ENCODE results near the gene WLS.

The WLS gene

GRCh38 chr1:68199603-68200002 lies 32.7 kb downstream of the WLS start:
- Mint-ChIP-seq H3K9me3 (no peaks in the 10 kb centered on the region), H3K27me3 (ENCODE audit: low read depth) (no peaks in the 10 kb centered on the region), H3K4me1 (ENCODE audit: low read depth) (no peaks in the 10 kb centered on the region), H3K27ac (no peak overlapping the region), H3K4me3 (no peak overlapping the region), H3K36me3 (ENCODE audit: low read depth) (no peaks in the 10 kb centered on the region)
- no peak for DNase-seq (ENCODE audit: low spot score)

GRCh38 chr1:68198752-68199151 lies 33.6 kb downstream of the WLS start:
- no peaks in the 10 kb centered on the region for H3K4me1 Mint-ChIP-seq (ENCODE audit: low read depth)
- no peaks in the 10 kb centered on the region for H3K9me3 Mint-ChIP-seq
- H3K36me3 Mint-ChIP-seq (ENCODE audit: low read depth), result no peaks in the 10 kb centered on the region
- no peak overlapping the region for H3K27ac Mint-ChIP-seq
- no peak for DNase-seq (ENCODE audit: low spot score)
- no peaks in the 10 kb centered on the region for H3K27me3 Mint-ChIP-seq (ENCODE audit: low read depth)
- no peak overlapping the region for H3K4me3 Mint-ChIP-seq

GRCh38 chr1:68197891-68198290 lies 34.4 kb downstream of the WLS start:
- no peak overlapping the region for H3K4me3 Mint-ChIP-seq
- no peaks in the 10 kb centered on the region for H3K9me3 Mint-ChIP-seq
- H3K4me1 Mint-ChIP-seq (ENCODE audit: low read depth), result no peaks in the 10 kb centered on the region
- no peaks in the 10 kb centered on the region for H3K36me3 Mint-ChIP-seq (ENCODE audit: low read depth)
- no peak overlapping the region for H3K27ac Mint-ChIP-seq
- no peaks in the 10 kb centered on the region for H3K27me3 Mint-ChIP-seq (ENCODE audit: low read depth)
- DNase-seq (ENCODE audit: low spot score), result no peak

GRCh38 chr1:68197461-68197860 lies 34.9 kb downstream of the WLS start:
- H3K4me3 Mint-ChIP-seq, result no peak overlapping the region
- no peak overlapping the region for H3K27ac Mint-ChIP-seq
- no peaks in the 10 kb centered on the region for H3K4me1 Mint-ChIP-seq (ENCODE audit: low read depth)
- DNase-seq (ENCODE audit: low spot score), result no peak
- H3K27me3 Mint-ChIP-seq (ENCODE audit: low read depth), result no peaks in the 10 kb centered on the region
- H3K36me3 Mint-ChIP-seq (ENCODE audit: low read depth), result no peaks in the 10 kb centered on the region
- no peaks in the 10 kb centered on the region for H3K9me3 Mint-ChIP-seq

GRCh38 chr1:68196676-68197075 lies 35.6 kb downstream of the WLS start:
- no peaks in the 10 kb centered on the region for H3K4me1 Mint-ChIP-seq (ENCODE audit: low read depth)
- H3K4me3 Mint-ChIP-seq, result no peak overlapping the region
- H3K9me3 Mint-ChIP-seq, result no peaks in the 10 kb centered on the region
- no peak for DNase-seq (ENCODE audit: low spot score)
- H3K27me3 Mint-ChIP-seq (ENCODE audit: low read depth), result no peaks in the 10 kb centered on the region
- no peaks in the 10 kb centered on the region for H3K36me3 Mint-ChIP-seq (ENCODE audit: low read depth)
- no peak overlapping the region for H3K27ac Mint-ChIP-seq

GRCh38 chr1:68191717-68192116 lies 40.6 kb downstream of the WLS start:
- no peaks in the 10 kb centered on the region for H3K9me3 Mint-ChIP-seq
- no peak for DNase-seq (ENCODE audit: low spot score)
- no peaks in the 10 kb centered on the region for H3K36me3 Mint-ChIP-seq (ENCODE audit: low read depth)
- no peak overlapping the region for H3K4me3 Mint-ChIP-seq
- H3K27ac Mint-ChIP-seq, result no peak overlapping the region
- no peaks in the 10 kb centered on the region for H3K4me1 Mint-ChIP-seq (ENCODE audit: low read depth)
- H3K27me3 Mint-ChIP-seq (ENCODE audit: low read depth), result no peaks in the 10 kb centered on the region

- no peaks in the 10 kb centered on the region for H3K9me3 Mint-ChIP-seq
- H3K4me1 Mint-ChIP-seq (ENCODE audit: low read depth), result no peaks in the 10 kb centered on the region
- H3K4me3 Mint-ChIP-seq, result no peak overlapping the region
- H3K36me3 Mint-ChIP-seq (ENCODE audit: low read depth), result no peaks in the 10 kb centered on the region
- no peak for DNase-seq (ENCODE audit: low spot score)
- H3K27ac Mint-ChIP-seq, result no peak overlapping the region
- no peaks in the 10 kb centered on the region for H3K27me3 Mint-ChIP-seq (ENCODE audit: low read depth)
Measured at GRCh38 chr1:68188644-68189340, 43.5 kb downstream of the WLS start.

GRCh38 chr1:68188060-68188538 lies 44.2 kb downstream of the WLS start:
- H3K36me3 Mint-ChIP-seq (ENCODE audit: low read depth), result no peaks in the 10 kb centered on the region
- H3K4me3 Mint-ChIP-seq, result no peak overlapping the region
- no peak for DNase-seq (ENCODE audit: low spot score)
- H3K9me3 Mint-ChIP-seq, result no peaks in the 10 kb centered on the region
- no peaks in the 10 kb centered on the region for H3K4me1 Mint-ChIP-seq (ENCODE audit: low read depth)
- H3K27ac Mint-ChIP-seq, result no peak overlapping the region
- no peaks in the 10 kb centered on the region for H3K27me3 Mint-ChIP-seq (ENCODE audit: low read depth)

GRCh38 chr1:68185743-68186142 lies 46.6 kb downstream of the WLS start:
- Mint-ChIP-seq H3K27me3 (ENCODE audit: low read depth) (no peaks in the 10 kb centered on the region), H3K9me3 (no peaks in the 10 kb centered on the region), H3K4me3 (no peak overlapping the region), H3K27ac (no peak overlapping the region), H3K36me3 (ENCODE audit: low read depth) (no peaks in the 10 kb centered on the region), H3K4me1 (ENCODE audit: low read depth) (no peaks in the 10 kb centered on the region)
- DNase-seq (ENCODE audit: low spot score), result no peak

GRCh38 chr1:68183895-68184294 lies 48.4 kb downstream of the WLS start:
- no peaks in the 10 kb centered on the region for H3K9me3 Mint-ChIP-seq
- H3K4me1 Mint-ChIP-seq (ENCODE audit: low read depth), result peaks cover 5% of the 10 kb centered on the region
- H3K27me3 Mint-ChIP-seq (ENCODE audit: low read depth), result no peaks in the 10 kb centered on the region
- no peak for DNase-seq (ENCODE audit: low spot score)
- H3K36me3 Mint-ChIP-seq (ENCODE audit: low read depth), result no peaks in the 10 kb centered on the region
- no peak overlapping the region for H3K4me3 Mint-ChIP-seq
- no peak overlapping the region for H3K27ac Mint-ChIP-seq

GRCh38 chr1:68181165-68181556 lies 51.2 kb downstream of the WLS start:
- H3K36me3 Mint-ChIP-seq (ENCODE audit: low read depth), result no peaks in the 10 kb centered on the region
- H3K4me3 Mint-ChIP-seq, result no peak overlapping the region

GRCh38 chr1:68180441-68181164 lies 51.7 kb downstream of the WLS start:
- H3K27ac Mint-ChIP-seq, result no peak overlapping the region

More at GRCh38 chr1:68181165-68181556, 51.2 kb downstream of the WLS start:
- DNase-seq (ENCODE audit: low spot score), result no peak
- H3K27ac Mint-ChIP-seq, result no peak overlapping the region
- no peaks in the 10 kb centered on the region for H3K9me3 Mint-ChIP-seq
- H3K4me1 Mint-ChIP-seq (ENCODE audit: low read depth), result peaks cover 6% of the 10 kb centered on the region
- no peaks in the 10 kb centered on the region for H3K27me3 Mint-ChIP-seq (ENCODE audit: low read depth)

GRCh38 chr1:68178821-68179490 lies 53.4 kb downstream of the WLS start:
- Mint-ChIP-seq H3K9me3 (no peaks in the 10 kb centered on the region), H3K4me1 (ENCODE audit: low read depth) (peaks cover 6% of the 10 kb centered on the region), H3K27me3 (ENCODE audit: low read depth) (peaks cover 3% of the 10 kb centered on the region), H3K36me3 (ENCODE audit: low read depth) (no peaks in the 10 kb centered on the region), H3K4me3 (no peak overlapping the region), H3K27ac (no peak overlapping the region)
- DNase-seq (ENCODE audit: low spot score), result no peak

More at GRCh38 chr1:68180441-68181164, 51.7 kb downstream of the WLS start:
- Mint-ChIP-seq H3K4me3 (no peak overlapping the region), H3K4me1 (ENCODE audit: low read depth) (peaks cover 6% of the 10 kb centered on the region), H3K36me3 (ENCODE audit: low read depth) (no peaks in the 10 kb centered on the region), H3K27me3 (ENCODE audit: low read depth) (peaks cover under 1% of the 10 kb centered on the region), H3K9me3 (no peaks in the 10 kb centered on the region)
- DNase-seq (ENCODE audit: low spot score), result no peak
